Osteoblast (primary cell): ENCODE data around the gene IPO9. TPM values are rescaled to one million over a fixed set of nuclear protein-coding genes. Genes with fewer than 3 reads are reported as not detected.

ENCODE experiments used
- DNase-seq: peaks from one replicate; pipeline ENCODE4 v3.0.0; 2011; ENCODE audit warnings: low spot score, mixed read lengths; ENCODE audit not compliant: insufficient read length; ENCODE audit errors: missing footprints
- H2AFZ ChIP-seq: 2 replicates; pipeline ENCODE4 v1.6.0; 2011; ENCODE audit warnings: mild to moderate bottlenecking, low read length
- H3K27ac ChIP-seq: 2 replicates; pipeline ENCODE4 v1.5.1; 2011; ENCODE audit warnings: mild to moderate bottlenecking, low read depth, low read length, moderate library complexity
- H3K27me3 ChIP-seq: 2 replicates; pipeline ENCODE4 v1.6.0; 2012; ENCODE audit warnings: mild to moderate bottlenecking, control low read depth, inconsistent platforms, low read length, moderate library complexity; ENCODE audit not compliant: insufficient read depth
- H3K36me3 ChIP-seq: 2 replicates; pipeline ENCODE4 v1.5.1; 2011; ENCODE audit warnings: mild to moderate bottlenecking, low read length, control low read depth, moderate library complexity; ENCODE audit not compliant: insufficient read depth
- H3K4me1 ChIP-seq: 2 replicates; pipeline ENCODE4 v1.5.1; 2011; ENCODE audit warnings: mild to moderate bottlenecking, low read length, control low read depth, moderate library complexity; ENCODE audit not compliant: insufficient read depth
- H3K4me2 ChIP-seq: 2 replicates; pipeline ENCODE4 v1.6.0; 2011; ENCODE audit warnings: mild to moderate bottlenecking, low read length; ENCODE audit not compliant: insufficient read depth
- H3K4me3 ChIP-seq: fragments of 200-600 bp; sonication (generic); 3 replicates; pipeline ENCODE4 v1.5.1; 2012; ENCODE audit warnings: mild to moderate bottlenecking, low read length, inconsistent platforms; ENCODE audit not compliant: insufficient read depth
- H3K79me2 ChIP-seq: 2 replicates; pipeline ENCODE4 v1.6.0; 2012; ENCODE audit warnings: mild to moderate bottlenecking, low read length, control low read depth, inconsistent platforms; ENCODE audit not compliant: insufficient read depth
- H3K9me3 ChIP-seq: 2 replicates; pipeline ENCODE4 v1.5.1; 2011; ENCODE audit warnings: low read depth, low read length, control low read depth
- H4K20me1 ChIP-seq: 2 replicates; pipeline ENCODE4 v1.6.0; 2012; ENCODE audit warnings: mild to moderate bottlenecking, low read length, control low read depth; ENCODE audit not compliant: insufficient read depth
- CTCF ChIP-seq: IDR thresholded peaks from 2 replicates; pipeline ENCODE4 v1.5.1; 2011; ENCODE audit warnings: mild to moderate bottlenecking, low read depth, low read length, moderate library complexity; ENCODE audit errors: extremely low read depth
- total RNA-seq: library from RNA; depleted of rRNA; stranded (reverse); fragments of >200 nt; gene quantifications from 2 replicates; pipeline ENCODE4 v1.2.3, GENCODE V29; 2012

Gene IPO9
- total RNA-seq, 1 donor: 26.1 TPM

GRCh38 chr1:201786824-201787223, 42.1 kb upstream of the IPO9 start:
- Histone ChIP-seq H3K79me2 (peaks cover 23% of the 10 kb centered on the region), H3K4me3 (no peak overlapping the region), H3K36me3 (peaks cover 91% of the 10 kb centered on the region), H3K27me3 (no peaks in the 10 kb centered on the region), H3K27ac (peak overlapping the region; percentile 60), H3K4me1 (peaks cover 44% of the 10 kb centered on the region), H3K4me2 (peak overlapping the region; percentile 15), H4K20me1 (no peaks in the 10 kb centered on the region), H2AFZ (no peak overlapping the region), H3K9me3 (no peaks in the 10 kb centered on the region)
- no peak for TF ChIP-seq CTCF
- DNase-seq: no peak

- peaks cover 55% of the 10 kb centered on the region for H3K4me1 ChIP-seq
- H3K27me3 ChIP-seq: no peaks in the 10 kb centered on the region
- no peak for TF ChIP-seq CTCF
- H3K9me3 ChIP-seq: no peaks in the 10 kb centered on the region
- peaks cover 89% of the 10 kb centered on the region for H3K36me3 ChIP-seq
- H3K4me3 ChIP-seq: no peak overlapping the region
- H2AFZ ChIP-seq: no peak overlapping the region
- peaks cover 18% of the 10 kb centered on the region for H3K79me2 ChIP-seq
- DNase-seq: no peak
- peak overlapping the region; percentile 73 for H3K27ac ChIP-seq
- no peak overlapping the region for H3K4me2 ChIP-seq
- H4K20me1 ChIP-seq: no peaks in the 10 kb centered on the region
Measured at GRCh38 chr1:201788296-201788695, 40.7 kb upstream of the IPO9 start.

DNA sequence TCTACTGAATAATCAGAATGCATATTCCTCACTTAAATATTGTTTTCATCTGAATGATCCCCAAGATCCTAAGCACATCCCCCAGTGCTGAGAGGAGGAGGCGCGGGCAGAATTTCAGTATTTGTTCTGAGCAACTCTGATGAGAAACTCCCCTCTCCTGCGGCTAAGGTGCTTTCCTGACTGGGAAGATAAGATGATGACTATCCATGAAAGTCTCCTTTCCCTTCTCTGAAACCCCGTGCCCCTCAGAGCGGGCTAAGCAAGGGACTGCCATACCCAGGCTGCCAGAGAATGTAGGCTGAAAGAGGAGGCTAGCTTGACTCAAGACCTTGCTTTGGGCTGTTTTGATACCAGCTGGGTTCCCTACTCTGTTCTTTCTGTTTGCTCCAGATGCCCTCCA, 39.7 kb upstream of the IPO9 start:
- Histone ChIP-seq H3K27ac (peak overlapping the region; percentile 73), H3K36me3 (peaks cover 89% of the 10 kb centered on the region), H3K4me3 (no peak overlapping the region), H3K4me2 (no peak overlapping the region), H3K27me3 (no peaks in the 10 kb centered on the region), H3K4me1 (peaks cover 55% of the 10 kb centered on the region), H2AFZ (no peak overlapping the region), H4K20me1 (no peaks in the 10 kb centered on the region), H3K9me3 (no peaks in the 10 kb centered on the region), H3K79me2 (peaks cover 18% of the 10 kb centered on the region)
- no peak for TF ChIP-seq CTCF
- no peak for DNase-seq

GRCh38 chr1:201790261-201790660, 38.7 kb upstream of the IPO9 start:
- Histone ChIP-seq H3K27me3 (no peaks in the 10 kb centered on the region), H3K4me1 (peaks cover 55% of the 10 kb centered on the region), H3K9me3 (no peaks in the 10 kb centered on the region), H3K4me3 (no peak overlapping the region), H3K79me2 (peaks cover 21% of the 10 kb centered on the region), H3K4me2 (peak overlapping the region; percentile 17), H2AFZ (no peak overlapping the region), H3K27ac (peak overlapping the region; percentile 73), H3K36me3 (peaks cover 91% of the 10 kb centered on the region), H4K20me1 (no peaks in the 10 kb centered on the region)
- TF ChIP-seq CTCF: no peak
- DNase-seq: peak; percentile 88
